ENCODE measurements around the gene RASEF.

- TF ChIP-seq POLR2A (IDR thresholded peaks at IDR 0.05; ENCODE audit: extremely low read depth, insufficient read length) = no peak
- TF ChIP-seq, protein P1, sequence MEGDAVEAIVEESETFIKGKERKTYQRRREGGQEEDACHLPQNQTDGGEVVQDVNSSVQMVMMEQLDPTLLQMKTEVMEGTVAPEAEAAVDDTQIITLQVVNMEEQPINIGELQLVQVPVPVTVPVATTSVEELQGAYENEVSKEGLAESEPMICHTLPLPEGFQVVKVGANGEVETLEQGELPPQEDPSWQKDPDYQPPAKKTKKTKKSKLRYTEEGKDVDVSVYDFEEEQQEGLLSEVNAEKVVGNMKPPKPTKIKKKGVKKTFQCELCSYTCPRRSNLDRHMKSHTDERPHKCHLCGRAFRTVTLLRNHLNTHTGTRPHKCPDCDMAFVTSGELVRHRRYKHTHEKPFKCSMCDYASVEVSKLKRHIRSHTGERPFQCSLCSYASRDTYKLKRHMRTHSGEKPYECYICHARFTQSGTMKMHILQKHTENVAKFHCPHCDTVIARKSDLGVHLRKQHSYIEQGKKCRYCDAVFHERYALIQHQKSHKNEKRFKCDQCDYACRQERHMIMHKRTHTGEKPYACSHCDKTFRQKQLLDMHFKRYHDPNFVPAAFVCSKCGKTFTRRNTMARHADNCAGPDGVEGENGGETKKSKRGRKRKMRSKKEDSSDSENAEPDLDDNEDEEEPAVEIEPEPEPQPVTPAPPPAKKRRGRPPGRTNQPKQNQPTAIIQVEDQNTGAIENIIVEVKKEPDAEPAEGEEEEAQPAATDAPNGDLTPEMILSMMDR (IDR thresholded peaks at IDR 0.05; ENCODE audit: low read depth, low read length) = no peak
Observed at GRCh38 chr9:83006378-83006777, 56.6 kb downstream of the RASEF start.

Measured in NB4 (cell line).